Fibroblast of the conjunctiva (primary cell): ENCODE data around the gene VSIG4.

Experiments used
- DNase-seq: peaks from one replicate; pipeline ENCODE4 v3.0.0-alpha.2; 2010; ENCODE audit warnings: low read depth

VSIG4 gene

DNA sequence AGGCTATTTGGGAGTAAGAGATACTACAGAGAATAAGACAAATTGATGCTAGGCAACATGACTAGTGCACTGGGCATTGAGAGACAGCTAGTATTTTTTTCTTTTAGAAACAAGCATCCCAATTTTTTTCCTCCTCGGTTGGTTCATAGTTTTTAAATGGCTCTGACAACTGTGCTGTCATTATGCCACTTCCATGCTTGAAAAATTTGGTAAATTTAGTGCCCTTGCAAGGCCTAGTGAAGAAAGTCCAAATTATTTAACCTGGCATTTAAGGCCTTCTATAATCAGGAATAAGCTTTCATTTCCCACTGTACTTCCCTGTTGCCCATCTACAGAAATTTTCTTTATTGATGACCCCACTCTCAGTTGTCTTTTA is 15.8 kb downstream of the VSIG4 start:
- no peak for DNase-seq

DNA sequence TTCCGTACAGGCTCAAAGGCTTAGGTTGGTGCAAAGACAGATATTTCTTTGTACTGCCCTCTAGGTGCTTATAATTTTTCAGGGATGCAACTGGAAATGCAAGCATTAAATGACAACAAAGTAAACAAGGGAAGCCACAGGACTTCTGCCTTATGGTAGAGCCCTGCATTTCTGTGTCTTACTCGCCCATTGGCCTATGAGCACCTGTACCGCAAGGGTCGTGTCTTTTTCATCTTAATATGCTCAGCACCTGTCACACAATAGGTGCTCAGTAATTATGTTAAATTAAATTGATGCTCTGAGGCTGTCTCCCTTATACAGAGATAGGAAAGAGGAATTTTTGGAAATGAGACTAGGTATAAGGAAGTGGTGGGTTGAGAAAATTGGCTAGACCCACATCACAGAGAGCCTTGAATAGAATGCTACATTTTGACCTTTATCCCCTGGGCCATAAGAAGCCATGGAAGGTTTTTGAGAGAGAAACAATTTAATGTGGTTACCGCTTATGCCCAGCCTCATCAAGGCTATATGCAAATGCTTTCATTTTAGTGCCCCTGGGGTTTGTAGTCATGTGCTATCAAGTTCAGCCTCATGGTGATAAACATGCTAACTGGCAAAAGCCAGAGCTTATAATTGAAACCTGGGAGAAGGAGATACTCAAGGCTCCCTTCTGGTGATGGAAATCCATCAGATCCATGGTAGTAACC is 16.3 kb downstream of the VSIG4 start:
- no peak for DNase-seq

DNA sequence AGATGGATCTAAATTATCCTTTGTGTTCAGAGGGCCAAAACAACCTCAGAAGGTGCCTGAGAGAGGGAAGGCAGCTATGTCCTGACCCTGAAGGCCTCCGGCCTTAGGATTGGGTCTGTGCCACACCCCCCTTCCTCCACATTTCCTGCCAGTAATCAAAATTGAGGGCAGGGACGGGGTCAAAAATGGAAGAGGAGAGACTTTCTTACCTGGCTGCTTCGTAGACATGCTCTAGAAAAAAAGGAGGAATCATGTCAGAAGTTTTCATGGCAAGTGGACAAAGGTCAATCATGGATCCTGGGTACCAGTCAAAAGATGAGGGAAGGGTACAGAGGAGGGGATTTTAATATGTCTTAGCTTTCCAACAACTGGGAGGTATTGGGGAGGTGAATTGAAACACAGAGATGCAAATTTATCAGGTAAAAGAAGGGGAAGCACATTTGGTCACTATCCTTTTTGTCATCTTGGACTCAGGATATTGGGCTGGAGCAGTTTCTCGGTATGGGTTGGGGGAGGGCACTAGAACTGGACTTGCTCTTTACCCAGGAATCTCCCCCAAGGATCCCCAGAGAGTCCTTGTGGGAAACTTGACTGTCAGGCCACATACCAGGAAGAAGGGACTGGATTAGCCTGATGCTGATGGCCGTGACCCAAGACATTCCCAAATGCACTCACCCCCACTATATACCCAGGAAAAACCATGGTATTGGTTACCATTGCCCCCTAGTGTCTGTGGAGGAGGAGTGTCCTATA is 17.1 kb downstream of the VSIG4 start:
- DNase-seq, result no peak

DNA sequence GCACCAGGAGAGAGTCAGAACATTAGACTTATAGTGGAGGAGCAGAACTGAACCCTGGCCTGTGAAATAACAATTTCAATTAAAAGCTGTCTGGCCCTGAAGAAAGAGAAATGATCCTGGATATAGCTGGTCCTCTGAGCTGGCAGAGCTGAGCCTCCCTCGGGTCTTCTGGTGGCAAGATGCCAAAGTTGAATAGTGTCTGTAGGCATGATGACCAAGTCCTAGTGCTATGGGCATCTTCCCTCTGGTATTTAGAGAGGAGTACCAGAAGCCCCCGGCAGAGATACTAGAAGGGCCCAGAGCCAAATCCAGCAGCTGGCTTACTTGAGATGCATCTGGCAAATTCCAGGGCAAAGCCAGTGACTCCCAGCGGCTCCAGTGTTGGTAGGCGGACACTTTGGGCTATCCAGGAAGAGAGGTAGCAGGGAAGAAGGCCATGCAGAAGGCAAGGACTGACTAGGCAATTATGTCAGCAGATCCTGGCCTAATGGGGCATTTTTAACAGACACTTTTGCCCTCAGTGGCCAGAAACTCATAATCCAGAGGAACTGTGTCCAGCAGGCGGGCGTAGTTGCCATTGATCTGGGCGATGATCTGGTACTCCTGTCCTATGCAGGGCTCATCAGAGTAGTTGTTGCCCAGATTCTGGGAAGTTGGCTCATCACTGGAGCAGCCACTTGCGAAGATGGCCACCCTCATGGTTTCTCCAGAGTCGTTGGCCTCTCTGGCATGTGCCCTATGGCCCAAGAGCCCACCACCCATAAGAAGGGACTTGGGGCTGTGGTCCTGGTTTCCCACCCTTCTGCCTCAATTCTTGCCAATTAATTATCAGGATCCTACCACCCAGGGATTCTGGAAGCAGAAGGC is 17.9 kb downstream of the VSIG4 start:
- DNase-seq, result no peak

DNA sequence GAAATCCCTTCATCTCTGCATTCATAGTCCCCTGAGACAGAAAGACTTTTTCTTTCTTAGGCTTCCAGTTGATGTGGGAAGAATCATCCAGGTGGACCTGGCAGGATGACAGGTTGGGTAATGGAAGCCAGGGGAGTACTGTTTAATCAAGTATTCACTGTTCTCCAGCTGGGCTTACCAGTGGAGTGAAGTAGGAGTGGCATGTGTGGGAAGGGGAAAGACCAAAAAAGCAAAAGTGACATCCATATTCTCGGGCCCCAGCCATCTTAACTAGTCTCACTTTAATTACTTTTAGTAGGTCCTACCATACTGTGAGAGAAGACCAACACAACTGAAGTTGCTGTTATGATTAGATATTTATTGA is 18.5 kb downstream of the VSIG4 start:
- DNase-seq, result no peak

DNA sequence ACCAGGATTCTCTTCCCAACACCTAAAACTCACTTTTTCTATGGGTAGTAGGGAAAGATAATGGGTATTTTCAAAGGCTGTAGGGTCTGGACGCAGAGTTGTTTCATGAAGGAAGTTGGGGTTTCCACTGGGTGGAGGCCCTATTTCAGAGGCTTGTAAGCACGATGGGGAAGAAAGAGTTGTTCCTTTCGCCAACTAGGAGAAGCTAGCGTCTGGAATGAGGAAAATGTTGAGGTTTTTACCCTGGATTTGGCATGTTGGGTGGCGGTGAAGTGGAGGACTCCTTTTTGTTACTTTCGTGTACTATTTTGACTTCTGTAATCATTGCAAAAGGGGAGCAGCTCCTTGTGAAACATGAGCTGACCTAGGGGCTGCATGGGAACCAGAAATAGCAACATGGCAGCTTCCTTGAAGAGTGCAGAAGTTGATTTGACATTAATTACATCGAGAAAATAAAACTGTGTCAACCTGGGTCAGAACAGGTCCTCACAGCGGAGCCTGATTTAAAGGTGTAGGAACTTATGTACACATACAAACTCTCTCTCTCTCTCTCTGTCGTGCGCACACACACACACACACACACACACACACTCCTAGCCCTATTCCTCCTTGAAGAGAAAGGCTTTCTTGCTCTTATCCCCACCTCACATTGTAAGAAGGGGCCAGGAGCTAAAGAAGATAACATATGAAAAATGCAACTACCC is 19.1 kb downstream of the VSIG4 start:
- no peak for DNase-seq

DNA sequence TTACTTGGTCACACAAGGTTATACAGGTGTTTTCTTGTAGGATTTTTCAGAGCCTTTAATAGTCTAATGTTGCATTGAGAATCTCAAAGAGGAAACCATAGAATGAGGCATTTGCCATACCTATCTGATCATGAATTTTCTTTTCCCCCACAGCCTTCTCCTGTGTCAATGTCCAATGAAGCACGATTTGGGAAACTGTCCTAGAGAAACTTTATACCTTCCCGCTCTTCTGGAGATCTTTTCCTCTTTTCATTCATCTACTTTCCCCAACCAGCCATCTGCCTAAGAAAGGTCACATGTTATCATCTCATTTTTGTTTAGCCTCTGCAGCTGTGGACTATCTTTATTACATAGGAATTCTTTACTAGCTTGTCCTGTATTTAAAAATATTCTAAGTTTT is 19.9 kb downstream of the VSIG4 start:
- DNase-seq, result no peak

DNA sequence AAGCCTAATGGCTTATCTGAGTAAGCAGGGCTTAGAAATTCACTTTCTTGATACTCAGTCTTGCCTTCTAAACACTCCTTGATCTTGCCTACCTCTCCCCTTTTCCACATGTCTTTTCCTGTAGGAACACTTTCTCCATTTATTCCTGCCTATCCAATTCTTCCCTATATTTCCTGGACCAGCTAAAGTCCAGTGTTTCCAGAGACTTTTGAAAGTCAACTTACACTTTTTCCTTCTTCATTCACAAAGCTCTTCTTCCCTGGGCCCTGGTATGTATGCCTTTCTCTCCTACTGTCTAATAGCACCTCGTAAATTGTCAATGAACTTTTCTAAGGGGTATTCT is 20.6 kb downstream of the VSIG4 start:
- no peak for DNase-seq

DNA sequence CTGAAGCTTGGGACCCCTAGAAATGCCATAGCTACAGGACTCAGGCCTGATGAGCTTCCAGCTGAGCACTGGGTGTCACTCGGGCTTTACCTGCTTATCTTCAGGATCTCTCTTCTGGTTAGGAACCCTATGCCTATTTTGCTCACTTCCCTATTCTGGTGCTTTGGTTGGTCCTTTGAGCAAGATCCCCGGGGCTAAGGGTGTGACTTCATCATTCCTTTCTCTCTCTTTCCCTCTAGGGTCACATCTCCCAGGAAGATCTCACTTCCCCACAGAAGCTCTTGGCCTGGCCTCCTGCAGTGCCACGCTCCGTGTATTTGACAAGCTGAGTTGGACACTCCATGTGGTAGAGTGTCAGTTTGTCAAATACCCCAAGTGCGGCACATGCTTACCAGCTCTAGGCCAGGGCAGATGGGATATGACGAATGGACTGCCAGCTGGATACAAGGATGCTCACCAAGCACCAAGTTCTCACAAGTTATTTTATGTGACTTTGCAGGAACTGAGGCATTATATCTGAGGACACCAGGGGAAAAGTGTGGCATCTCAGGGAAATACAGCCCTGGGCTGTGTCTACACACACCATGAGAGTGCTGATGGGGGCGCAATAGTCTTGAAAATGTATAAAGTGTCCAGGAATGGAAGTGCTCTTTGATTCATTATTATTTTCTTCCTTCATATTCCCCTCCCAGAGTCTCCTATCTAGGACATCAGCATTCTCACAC is 21.1 kb downstream of the VSIG4 start:
- DNase-seq, result no peak

DNA sequence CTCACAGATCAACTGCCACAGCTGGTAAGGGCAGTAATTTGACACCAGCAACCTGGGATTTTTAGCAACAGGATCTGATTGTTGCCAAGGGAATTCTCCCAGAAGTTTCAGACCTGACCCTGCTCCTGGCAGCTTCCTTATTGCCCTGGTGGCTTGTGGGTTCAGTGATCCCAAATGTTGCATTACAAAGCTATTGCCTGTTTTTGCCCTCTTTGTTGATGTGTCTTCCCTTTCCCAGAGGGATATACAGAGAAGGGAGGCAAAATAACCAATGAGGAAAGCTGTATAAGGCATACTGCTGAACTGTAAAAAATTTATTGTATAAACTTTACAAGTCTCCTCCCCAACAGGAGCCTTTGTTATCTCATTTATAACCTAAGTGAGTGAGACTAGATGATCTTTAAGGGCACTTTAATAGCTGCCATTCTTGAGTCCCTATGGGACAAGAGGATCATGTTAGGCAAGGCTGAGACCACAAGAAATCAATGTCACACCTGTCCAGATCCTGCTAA is 22.2 kb downstream of the VSIG4 start:
- DNase-seq, result no peak

DNA sequence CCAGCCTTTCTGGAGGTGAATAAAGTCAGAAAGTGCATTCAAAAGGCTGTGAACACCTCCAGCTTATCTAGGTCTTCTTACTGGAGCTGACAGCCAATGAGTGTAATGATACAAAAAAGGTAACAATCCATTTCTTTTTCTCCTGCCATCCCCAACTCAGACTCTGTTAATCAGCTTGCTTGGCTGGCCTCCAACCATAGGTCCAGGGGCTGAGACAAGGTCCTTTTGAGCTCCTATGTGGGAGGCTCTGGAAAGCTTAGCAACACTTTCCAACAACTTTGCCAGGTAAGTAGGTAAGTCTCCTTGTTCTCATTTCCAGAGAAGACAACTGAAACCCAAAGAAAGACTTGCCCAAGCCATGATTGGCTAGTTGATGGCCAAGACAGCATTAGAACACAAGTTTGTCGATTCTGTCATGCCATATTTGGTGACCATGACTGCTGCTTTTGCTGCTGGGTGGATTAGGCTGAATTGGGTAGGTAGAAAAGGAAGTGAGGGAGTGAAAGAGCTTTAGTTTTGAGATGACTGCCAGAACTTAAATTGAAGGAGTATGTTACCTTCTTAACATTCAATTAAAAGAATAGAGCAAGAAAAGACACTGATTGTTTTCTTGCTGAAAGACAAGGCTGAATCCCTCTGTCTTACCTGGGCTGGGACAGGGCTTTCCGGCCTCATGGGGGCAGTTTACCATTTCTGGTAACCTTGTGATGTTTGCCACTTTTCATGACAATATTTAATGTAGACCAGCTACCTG is 22.8 kb downstream of the VSIG4 start:
- no peak for DNase-seq

DNA sequence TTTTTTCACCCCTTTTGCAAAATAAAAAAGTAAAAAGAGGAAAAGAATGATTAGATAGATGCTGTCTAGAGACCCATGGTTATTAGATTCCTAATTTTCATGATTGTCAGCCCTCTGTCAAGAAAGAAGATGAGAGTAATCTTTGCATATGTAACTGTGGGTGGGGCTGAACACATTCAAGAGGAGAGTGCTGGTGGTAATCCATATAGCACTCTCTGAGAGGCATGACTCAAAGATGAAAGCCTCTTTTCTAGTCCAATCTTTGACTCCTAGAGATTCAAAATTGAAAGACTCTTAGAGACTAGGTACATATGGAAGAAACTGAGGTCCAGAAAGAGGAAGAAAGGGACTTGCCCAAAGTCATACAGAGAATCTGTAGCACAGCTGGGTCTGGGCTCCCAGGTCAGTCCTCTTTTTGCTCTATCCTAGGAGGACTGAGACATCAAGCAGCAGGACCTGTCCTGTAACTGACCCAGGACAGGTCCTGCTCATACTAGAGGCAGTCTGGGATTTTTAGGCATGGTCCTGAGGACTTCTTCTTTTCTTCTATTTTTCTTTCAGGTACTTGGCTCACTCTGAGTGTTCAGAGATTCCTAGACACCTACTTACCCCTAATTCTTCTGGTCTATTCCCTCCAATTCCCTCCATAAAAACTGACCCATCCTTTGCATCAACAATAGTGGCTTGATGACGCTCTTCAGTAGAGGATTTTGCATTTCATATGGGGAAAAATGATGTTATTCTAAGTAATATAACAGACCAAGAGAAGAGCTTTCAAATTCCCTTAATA is 23.8 kb downstream of the VSIG4 start:
- no peak for DNase-seq

DNA sequence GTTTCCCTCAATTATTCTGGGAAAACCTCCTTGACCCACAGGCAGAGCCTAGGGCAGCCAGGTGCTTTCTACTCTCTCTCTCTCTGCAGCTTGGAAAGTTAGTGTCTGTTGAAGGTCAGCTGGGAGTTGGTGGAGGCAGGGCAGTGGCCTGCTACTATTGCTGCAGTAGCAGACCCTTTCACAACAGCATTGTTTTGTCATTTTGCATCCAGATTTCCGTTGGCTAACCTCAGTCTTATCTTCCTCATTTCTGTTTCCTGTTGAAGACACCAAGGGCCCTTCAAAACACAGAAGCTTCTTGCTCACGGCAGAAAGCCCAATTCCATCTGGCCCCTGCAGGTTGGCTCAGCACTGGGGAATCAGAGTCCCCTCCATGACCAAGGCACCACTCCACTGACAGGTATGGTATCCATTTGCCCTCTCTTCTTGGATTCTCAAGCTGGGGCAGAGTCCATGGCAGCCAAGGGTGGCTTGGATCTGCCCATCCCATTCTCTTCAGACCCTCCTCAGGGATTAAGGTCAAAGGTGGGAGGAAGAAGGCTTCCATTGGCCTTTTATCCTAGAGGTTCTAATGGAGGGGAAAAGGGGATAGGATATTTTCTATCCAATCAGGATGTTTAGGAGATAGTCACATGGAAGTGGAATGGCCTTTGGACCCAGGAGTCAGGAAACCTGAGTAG is 24.6 kb downstream of the VSIG4 start:
- no peak for DNase-seq

DNA sequence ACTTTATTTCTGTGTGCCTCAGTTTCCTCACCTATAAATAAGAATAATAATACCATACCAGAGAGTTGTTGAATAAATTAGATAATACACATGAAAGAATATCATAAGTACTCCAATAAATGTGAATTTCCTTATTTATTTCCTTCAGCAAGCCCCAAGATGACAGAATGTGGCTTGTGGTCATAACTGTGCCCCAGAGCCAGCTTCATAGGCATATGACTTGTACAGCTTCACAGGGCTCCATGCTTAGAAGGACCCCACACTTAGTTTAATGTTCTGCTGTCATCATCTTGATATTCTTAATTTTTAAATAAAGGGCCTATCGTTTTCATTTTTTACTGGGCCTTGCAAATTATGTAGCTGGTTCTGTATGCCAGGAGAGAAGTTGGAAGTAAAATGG is 25.3 kb downstream of the VSIG4 start:
- DNase-seq, result no peak

DNA sequence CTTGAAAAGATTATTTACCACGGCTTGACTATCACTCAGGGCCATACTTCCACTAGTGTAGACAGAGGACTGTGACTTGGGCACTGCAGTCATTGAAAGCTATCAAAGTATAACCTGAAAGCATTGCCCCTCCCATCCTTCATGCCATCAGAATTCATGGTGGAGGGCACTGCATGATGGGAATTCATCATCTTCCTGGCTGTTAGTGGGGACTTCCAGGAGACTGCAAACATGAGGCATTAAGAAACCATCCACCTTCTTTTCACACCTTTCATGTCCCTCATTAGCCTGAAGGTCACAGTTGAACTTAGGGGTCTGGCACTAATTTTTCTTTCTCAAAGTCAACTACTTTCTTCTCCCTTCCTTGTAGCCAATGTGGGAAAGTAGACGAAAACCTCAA is 25.8 kb downstream of the VSIG4 start:
- no peak for DNase-seq

DNA sequence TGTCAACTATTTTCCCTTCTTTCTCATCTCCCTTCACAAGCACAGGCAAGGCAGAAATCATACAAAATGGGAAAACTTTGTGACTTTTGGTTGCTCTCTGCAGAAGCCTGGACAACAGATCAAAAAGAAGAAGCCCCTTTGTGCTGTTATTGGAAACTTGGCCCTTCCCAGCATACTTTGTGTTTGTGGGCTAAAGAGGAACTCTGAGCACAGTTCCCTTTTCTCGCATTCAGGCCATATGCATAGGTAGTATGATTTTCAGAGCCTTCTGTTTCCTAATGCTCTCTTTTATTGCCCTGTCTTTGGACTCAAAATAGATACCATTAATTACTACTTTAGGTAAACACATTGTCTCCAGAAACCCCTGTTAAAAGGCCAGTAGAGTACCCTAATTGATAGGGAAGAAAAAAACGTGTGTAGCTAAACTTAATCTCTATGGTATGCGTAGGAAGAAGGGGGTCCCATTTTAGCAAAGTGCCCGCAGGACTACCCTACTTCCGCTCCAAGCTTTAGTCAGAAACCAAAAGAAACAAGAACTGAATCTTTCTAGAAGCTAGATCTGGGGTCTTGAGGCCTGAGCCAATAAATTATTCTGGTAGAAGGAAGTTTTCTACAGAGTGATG is 26.6 kb downstream of the VSIG4 start:
- no peak for DNase-seq

DNA sequence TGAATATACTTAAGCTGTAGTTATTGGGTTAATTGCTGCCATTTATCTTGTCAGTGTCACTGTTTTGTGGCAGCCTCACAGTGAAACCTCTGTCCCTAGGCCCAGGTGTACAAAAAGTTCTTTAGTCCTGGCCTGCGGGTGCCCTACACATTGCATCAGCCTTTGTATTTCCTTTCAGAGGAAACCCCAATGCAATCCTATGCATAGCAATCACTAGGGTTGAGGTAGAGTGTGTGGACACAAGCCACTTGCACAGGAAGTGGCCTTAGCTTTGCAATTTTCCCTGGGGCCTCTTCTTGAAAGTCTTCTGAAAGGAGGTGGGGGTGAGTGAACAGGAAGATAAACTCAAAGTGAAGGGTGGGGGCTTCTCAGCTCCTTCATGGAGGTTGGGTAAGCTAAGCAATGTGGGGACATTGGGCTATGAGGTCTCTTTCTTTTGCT is 27.8 kb downstream of the VSIG4 start:
- no peak for DNase-seq

DNA sequence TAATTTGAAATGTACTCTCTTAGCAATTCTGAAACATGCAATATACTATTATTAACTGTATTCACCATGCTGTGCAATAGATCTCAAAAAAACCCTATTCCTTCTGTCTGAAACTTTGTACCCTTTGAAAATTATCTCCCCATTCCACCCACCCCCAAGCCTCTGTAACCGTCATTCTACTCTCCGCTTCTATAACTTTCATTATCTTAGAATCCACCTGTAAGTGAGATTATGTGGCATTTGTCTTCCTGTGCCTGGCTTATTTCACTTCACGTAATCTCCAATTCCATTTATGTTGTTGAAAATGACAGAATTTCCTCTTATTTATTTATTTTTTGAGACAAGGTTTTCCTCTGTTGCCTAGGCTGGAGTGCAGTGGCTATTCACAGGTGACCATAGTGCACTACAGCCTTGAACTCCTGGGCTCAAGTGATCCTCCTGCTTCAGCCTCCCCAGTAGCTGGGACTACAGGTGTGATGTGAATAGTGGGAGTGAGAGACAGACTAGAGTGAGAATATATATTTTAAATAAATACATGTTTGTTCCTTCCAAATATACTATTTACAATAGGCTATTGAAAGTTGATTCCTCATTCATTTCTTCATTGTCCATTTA is 30.5 kb downstream of the VSIG4 start:
- DNase-seq, result no peak
